ENCODE results near the gene KDM7A. TPM values are rescaled to one million over a fixed set of nuclear protein-coding genes. Genes with fewer than 3 reads are reported as not detected.

The KDM7A gene
- total and polyA plus RNA-seq, 2 of the 4 experiments (the other 2 are of a cell fraction) = 1.5 to 2.3 TPM

DNA sequence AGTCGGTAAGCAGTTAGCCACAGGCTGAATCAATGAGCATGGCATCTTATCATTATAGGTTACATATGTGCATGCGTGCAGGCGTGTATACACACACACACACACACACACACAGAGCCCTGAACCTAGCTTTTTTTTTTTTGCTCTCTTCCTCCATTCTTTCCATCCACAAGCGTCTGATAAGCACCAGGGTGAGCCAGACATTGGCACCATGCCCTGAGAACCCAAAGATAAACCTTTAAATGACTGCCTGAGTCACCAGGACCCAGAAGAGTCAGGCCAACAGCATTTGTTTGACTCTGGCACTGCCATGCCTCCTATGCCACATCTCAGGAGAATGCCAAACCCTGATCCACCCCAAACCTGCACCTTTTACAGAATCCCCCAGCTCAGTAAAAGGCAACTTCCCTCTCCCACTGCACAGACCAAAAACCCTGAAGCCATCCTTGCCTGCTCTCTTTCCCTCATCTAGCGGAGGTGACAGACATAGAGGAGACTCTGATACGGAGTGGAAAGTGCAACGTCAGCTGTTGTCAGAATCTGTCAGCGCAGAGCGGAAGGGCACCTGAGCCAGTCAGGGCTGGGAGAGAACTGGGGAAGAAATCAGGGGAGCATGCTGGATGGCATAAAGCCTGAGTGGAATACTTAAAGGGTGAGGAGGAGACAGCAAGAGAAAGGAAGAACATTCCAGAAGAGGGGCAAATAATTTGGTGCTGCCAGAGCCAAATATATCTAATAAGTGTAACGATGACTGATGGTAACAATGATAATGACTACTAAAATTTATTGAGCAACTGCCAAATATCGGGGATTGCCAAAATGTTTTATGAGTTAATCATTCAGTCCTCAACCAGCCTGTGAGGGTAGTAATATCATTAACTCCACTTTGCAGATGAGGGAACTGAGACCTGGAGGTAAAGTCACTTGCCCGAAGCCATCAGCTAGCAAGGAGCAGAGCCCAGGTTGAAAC, 117.2 kb downstream of the KDM7A start:
- intact Hi-C loops (cut with micrococcal nuclease) (loop anchor here (2.0 kb wide), 1 partner anchor 117 kb away; the partner anchor contains the start of gene KDM7A), dilution Hi-C loops (cut with HindIII; ENCODE audit: low sequenced_read_pairs, unreplicated experiment) (no loop called here), in situ Hi-C loops (cut with MboI; ENCODE audit: low sequenced_read_pairs) (no loop called here)
- H2AFZ ChIP-seq (replicated peaks; ENCODE audit: low read length, poor library complexity) = no peak overlapping the region
- H3K4ac ChIP-seq (ENCODE audit: low read depth, low read length) = peak overlapping the region; percentile 69
- no peak overlapping the region for H4K5ac ChIP-seq (ENCODE audit: low read depth, low read length)
- no TSS peak for BruUV-seq (replicated peaks)
- no peak overlapping the region for H3K27ac ChIP-seq (ENCODE audit: insufficient read depth, low read length)
- peak; percentile 51 for ATAC-seq (ENCODE audit: low read depth)
- no peak overlapping the region for H2BK5ac ChIP-seq (ENCODE audit: low read depth, low read length, poor library complexity, severe bottlenecking)
- no peak overlapping the region for H3K4me3 ChIP-seq (ENCODE audit: insufficient read depth, low read depth, low read length)
- H2AK9ac ChIP-seq (replicated peaks; ENCODE audit: low read depth, low read length, poor library complexity) = peak overlapping the region; percentile 68
- H2AK5ac ChIP-seq (ENCODE audit: low read depth, low read length) = peak overlapping the region; percentile 45
- peak overlapping the region; percentile 27; the same call in 1 of the 2 replicates for H3K4me2 ChIP-seq (ENCODE audit: low read depth, low read length)
- no peak overlapping the region for H3K9ac ChIP-seq (ENCODE audit: low read depth, low read length)
- ChIA-PET CTCF (interaction anchor here (0.6 kb wide), 1 partner anchor 54 kb away, joined by 3 read pairs; no protein-coding TSS in a partner anchor), POLR2A (ENCODE audit: unreplicated experiment) (no interaction called here)
- peak overlapping the region in 1 of 2 experiments; percentile 10; a peak in 1 of 4 replicates for H4K8ac ChIP-seq (ENCODE audit: low read depth in 2 of 2, low read length in 2 of 2)
- H3K27me3 ChIP-seq (ENCODE audit: control insufficient read depth, insufficient read depth, low read length) = no peaks in the 10 kb centered on the region
- H3K18ac ChIP-seq (ENCODE audit: low read depth, low read length) = no peak overlapping the region
- peak overlapping the region; percentile 15; the same call in 1 of the 2 replicates for H4K91ac ChIP-seq (ENCODE audit: insufficient read depth, low read depth, low read length)
- peak overlapping the region; percentile 24 for H2BK20ac ChIP-seq (ENCODE audit: low read depth, low read length)
- H2BK15ac ChIP-seq (ENCODE audit: low read depth, low read length) = peak overlapping the region; percentile 52; the same call in 2 of the 3 replicates
- peaks cover 35% of the 10 kb centered on the region for H3K9me1 ChIP-seq (ENCODE audit: insufficient read depth, low read length)
- H3K4me1 ChIP-seq (ENCODE audit: control insufficient read depth, insufficient read depth, low read length) = peaks cover 21% of the 10 kb centered on the region
- peaks cover 8% of the 10 kb centered on the region; the same call in 1 of the 2 replicates for H4K20me1 ChIP-seq (ENCODE audit: insufficient read depth, low read length)
- H2BK120ac ChIP-seq (ENCODE audit: low read depth, low read length) = peak overlapping the region; percentile 33; the same call in 1 of the 2 replicates
- 81% methylated on average over 6 of the region's 12 CpGs; no CpG with 5 or more reads in 1 of the 2 experiments for WGBS, 2 experiments (ENCODE audit: extremely low coverage in 2 of 2, insufficient read length in 1 of 2)
- no peaks in the 10 kb centered on the region for H3K36me3 ChIP-seq (ENCODE audit: control insufficient read depth, insufficient read depth, low read length)
- H3K56ac ChIP-seq (ENCODE audit: extremely low read depth, insufficient read depth, low read length) = no peak overlapping the region
- no peaks in the 10 kb centered on the region for H3K9me3 ChIP-seq (ENCODE audit: control insufficient read depth, insufficient read depth, low read length)
- peak overlapping the region; percentile 32; the same call in 1 of the 2 replicates for H3K14ac ChIP-seq (replicated peaks; ENCODE audit: low read depth, low read length)
- H3K79me1 ChIP-seq (ENCODE audit: low read depth in 1 of 2, low read length in 2 of 2) = peaks cover 27 to 69% of the 10 kb centered on the region in 2 experiments; a peak in 3 of 4 replicates
- H3K23ac ChIP-seq (ENCODE audit: low read depth, low read length) = peak overlapping the region; percentile 65; the same call in 1 of the 2 replicates
- peak; percentile 95 for DNase-seq
- TF ChIP-seq SMC3 (IDR thresholded peaks at IDR 0.05; ENCODE audit: low read depth, low read length) (no peak), CHD1 (IDR thresholded peaks at IDR 0.05; ENCODE audit: low read depth, low read length) (no peak), RAD21 (IDR thresholded peaks at IDR 0.05; ENCODE audit: low read length) (peak; percentile 8; the same call in 1 of the 2 replicates), ELK1 (IDR thresholded peaks at IDR 0.05; ENCODE audit: borderline replicate concordance, low read depth, low read length) (no peak), RFX5 (IDR thresholded peaks at IDR 0.05; ENCODE audit: low read depth, low read length) (no peak), POLR2A (IDR thresholded peaks at IDR 0.05; ENCODE audit: low read depth, low read length) (no peak), CEBPB (IDR thresholded peaks at IDR 0.05; ENCODE audit: low read depth, low read length) (no peak), MXI1 (IDR thresholded peaks at IDR 0.05; ENCODE audit: borderline replicate concordance, low read depth, low read length) (no peak), FOS (IDR thresholded peaks at IDR 0.05; ENCODE audit: low read depth, low read length) (peak; percentile 63), MAFK (IDR thresholded peaks at IDR 0.05; ENCODE audit: low read depth, low read length) (peak; percentile 91), BHLHE40 (IDR thresholded peaks at IDR 0.05; ENCODE audit: low read depth, low read length) (0 out of 2 replicates have a peak, but pooled peaks have one; percentile 33)
- TF ChIP-seq, protein P1, sequence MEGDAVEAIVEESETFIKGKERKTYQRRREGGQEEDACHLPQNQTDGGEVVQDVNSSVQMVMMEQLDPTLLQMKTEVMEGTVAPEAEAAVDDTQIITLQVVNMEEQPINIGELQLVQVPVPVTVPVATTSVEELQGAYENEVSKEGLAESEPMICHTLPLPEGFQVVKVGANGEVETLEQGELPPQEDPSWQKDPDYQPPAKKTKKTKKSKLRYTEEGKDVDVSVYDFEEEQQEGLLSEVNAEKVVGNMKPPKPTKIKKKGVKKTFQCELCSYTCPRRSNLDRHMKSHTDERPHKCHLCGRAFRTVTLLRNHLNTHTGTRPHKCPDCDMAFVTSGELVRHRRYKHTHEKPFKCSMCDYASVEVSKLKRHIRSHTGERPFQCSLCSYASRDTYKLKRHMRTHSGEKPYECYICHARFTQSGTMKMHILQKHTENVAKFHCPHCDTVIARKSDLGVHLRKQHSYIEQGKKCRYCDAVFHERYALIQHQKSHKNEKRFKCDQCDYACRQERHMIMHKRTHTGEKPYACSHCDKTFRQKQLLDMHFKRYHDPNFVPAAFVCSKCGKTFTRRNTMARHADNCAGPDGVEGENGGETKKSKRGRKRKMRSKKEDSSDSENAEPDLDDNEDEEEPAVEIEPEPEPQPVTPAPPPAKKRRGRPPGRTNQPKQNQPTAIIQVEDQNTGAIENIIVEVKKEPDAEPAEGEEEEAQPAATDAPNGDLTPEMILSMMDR (conservative IDR thresholded peaks at IDR 0.05; ENCODE audit: low read depth, low read length) = no peak
- TF ChIP-seq, protein P2, sequence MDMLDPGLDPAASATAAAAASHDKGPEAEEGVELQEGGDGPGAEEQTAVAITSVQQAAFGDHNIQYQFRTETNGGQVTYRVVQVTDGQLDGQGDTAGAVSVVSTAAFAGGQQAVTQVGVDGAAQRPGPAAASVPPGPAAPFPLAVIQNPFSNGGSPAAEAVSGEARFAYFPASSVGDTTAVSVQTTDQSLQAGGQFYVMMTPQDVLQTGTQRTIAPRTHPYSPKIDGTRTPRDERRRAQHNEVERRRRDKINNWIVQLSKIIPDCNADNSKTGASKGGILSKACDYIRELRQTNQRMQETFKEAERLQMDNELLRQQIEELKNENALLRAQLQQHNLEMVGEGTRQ (IDR thresholded peaks at IDR 0.05; ENCODE audit: low read depth, low read length) = no peak
